Neural cell (in vitro differentiated cells): ENCODE data around the gene SMIM43. TPM values are rescaled to one million over a fixed set of nuclear protein-coding genes. Genes with fewer than 3 reads are reported as not detected.

Experiments
- H2AFZ ChIP-seq: fragments of 200-600, 300-800 bp; sonication (generic), shearing (Covaris generic); 2 replicates; pipeline ENCODE4 v1.6.0; 2014; ENCODE audit warnings: low read depth, mild to moderate bottlenecking, antibody characterized with exemption, low read length, moderate library complexity
- H3F3A ChIP-seq: fragments of 200-600 bp; shearing (Covaris generic); 2 replicates; pipeline ENCODE4 v1.6.1; 2016; ENCODE audit warnings: mild to moderate bottlenecking, moderate library complexity, mixed read lengths, antibody characterized with exemption, low read length; ENCODE audit not compliant: insufficient read depth, poor library complexity, severe bottlenecking
- H3K27ac ChIP-seq: fragments of 200-600, 300-800 bp; sonication (generic), shearing (Covaris generic); 2 replicates; pipeline ENCODE4 v1.5.1; 2014; ENCODE audit warnings: mild to moderate bottlenecking, low read length, moderate library complexity
- H3K27me3 ChIP-seq: fragments of 300-800, 200-600 bp; sonication (generic), shearing (Covaris generic); 2 replicates; pipeline ENCODE4 v1.6.0; 2014; ENCODE audit warnings: mild to moderate bottlenecking, low read depth, low read length, moderate library complexity; ENCODE audit not compliant: insufficient read depth
- H3K36me3 ChIP-seq: fragments of 300-800, 200-600 bp; sonication (generic), shearing (Covaris generic); 2 replicates; pipeline ENCODE4 v1.5.1; 2014; ENCODE audit warnings: mild to moderate bottlenecking, antibody characterized with exemption, low read length, moderate library complexity; ENCODE audit not compliant: insufficient read depth
- H3K4me2 ChIP-seq: fragments of 300-800, 200-600 bp; sonication (generic), shearing (Covaris generic); 2 replicates; pipeline ENCODE4 v1.6.0; 2014; ENCODE audit warnings: mild to moderate bottlenecking, low read length
- H3K4me3 ChIP-seq: fragments of 300-800, 200-600 bp; sonication (generic), shearing (Covaris generic); 2 replicates; pipeline ENCODE4 v1.5.1; 2014; ENCODE audit warnings: mild to moderate bottlenecking, low read length, moderate library complexity
- H3K79me2 ChIP-seq: fragments of 200-600 bp; shearing (Covaris generic); replicated peaks from 2 replicates; pipeline ENCODE4 v1.6.0; 2014; ENCODE audit warnings: mild to moderate bottlenecking, low read length, moderate library complexity; ENCODE audit not compliant: insufficient read depth
- H3K9ac ChIP-seq: fragments of 300-800, 200-600 bp; sonication (generic), shearing (Covaris generic); 2 replicates; pipeline ENCODE4 v1.6.1; 2016; ENCODE audit warnings: mild to moderate bottlenecking, low read length, mixed read lengths
- H3K9me2 ChIP-seq: fragments of 200-600 bp; shearing (Covaris generic); 2 replicates; pipeline ENCODE4 v1.6.1; 2016; ENCODE audit warnings: mild to moderate bottlenecking, low read length, mixed read lengths; ENCODE audit not compliant: insufficient read depth
- H3K9me3 ChIP-seq: fragments of 200-600, 300-800 bp; sonication (generic), shearing (Covaris generic); 2 replicates; pipeline ENCODE4 v1.6.1; 2016; ENCODE audit warnings: mild to moderate bottlenecking, mixed run types, low read length, moderate library complexity, mixed read lengths
- H4K20me1 ChIP-seq: fragments of 200-600 bp; shearing (Covaris generic); 2 replicates; pipeline ENCODE4 v1.6.1; 2016; ENCODE audit warnings: mild to moderate bottlenecking, mixed run types; ENCODE audit not compliant: insufficient read depth
- EP300 ChIP-seq: fragments of 450-650 bp; conservative IDR thresholded peaks from 2 replicates; pipeline ENCODE4 v1.6.1; 2014; ENCODE audit warnings: antibody characterized with exemption, mild to moderate bottlenecking, moderate library complexity; ENCODE audit not compliant: poor library complexity, severe bottlenecking
- EZH2 ChIP-seq: fragments of 200-600, 300-800 bp; shearing (Covaris generic), sonication (generic); IDR thresholded peaks from 2 replicates; pipeline ENCODE4 v1.6.1; 2014; ENCODE audit warnings: antibody characterized with exemption, low read length, borderline replicate concordance, mild to moderate bottlenecking; ENCODE audit not compliant: insufficient read depth, poor library complexity, severe bottlenecking
- MXI1 ChIP-seq: fragments of 450-650 bp; conservative IDR thresholded peaks from 2 replicates; pipeline ENCODE4 v1.6.1; 2014; ENCODE audit warnings: antibody characterized with exemption, mild to moderate bottlenecking; ENCODE audit not compliant: poor library complexity, severe bottlenecking
- POLR2AphosphoS5 ChIP-seq: IDR thresholded peaks from 2 replicates; pipeline ENCODE4 v1.6.1; 2012
- RAD21 ChIP-seq: fragments of 450-650 bp; conservative IDR thresholded peaks from 2 replicates; pipeline ENCODE4 v1.6.1; 2014; ENCODE audit warnings: antibody characterized with exemption, mild to moderate bottlenecking, moderate library complexity
- SMC3 ChIP-seq: fragments of 450-650 bp; conservative IDR thresholded peaks from 2 replicates; pipeline ENCODE4 v1.6.1; 2014; ENCODE audit warnings: antibody characterized with exemption, mild to moderate bottlenecking, moderate library complexity; ENCODE audit not compliant: poor library complexity
- TAF1 ChIP-seq: IDR thresholded peaks from 2 replicates; pipeline ENCODE4 v1.6.1; 2012; ENCODE audit warnings: low read depth
- polyA minus RNA-seq: library from RNA; depleted of rRNA, polyadenylated mRNA; stranded (reverse); fragments of >200 nt; gene quantifications from 2 replicates; pipeline ENCODE4 v1.2.3, GENCODE V29; 2014
- polyA plus RNA-seq: library from polyadenylated mRNA; depleted of rRNA; stranded (reverse); fragments of >200 nt; gene quantifications from 2 replicates; pipeline ENCODE4 v1.2.3, GENCODE V29; 2014
- TF ChIP-seq, protein P1 (sequence below): fragments of 450-650 bp; IDR thresholded peaks from 2 replicates; pipeline ENCODE4 v1.5.1; 2014; ENCODE audit warnings: antibody characterized with exemption, mild to moderate bottlenecking, moderate library complexity; ENCODE audit not compliant: poor library complexity, severe bottlenecking
- TF ChIP-seq, protein P2 (sequence below): IDR thresholded peaks from 2 replicates; pipeline ENCODE4 v1.6.1; 2012; ENCODE audit warnings: borderline replicate concordance

SMIM43 gene
- polyA plus RNA-seq (0.17 TPM in 1 of 2 replicates, not detected in the other), polyA minus RNA-seq (not detected in 2 replicates)

DNA sequence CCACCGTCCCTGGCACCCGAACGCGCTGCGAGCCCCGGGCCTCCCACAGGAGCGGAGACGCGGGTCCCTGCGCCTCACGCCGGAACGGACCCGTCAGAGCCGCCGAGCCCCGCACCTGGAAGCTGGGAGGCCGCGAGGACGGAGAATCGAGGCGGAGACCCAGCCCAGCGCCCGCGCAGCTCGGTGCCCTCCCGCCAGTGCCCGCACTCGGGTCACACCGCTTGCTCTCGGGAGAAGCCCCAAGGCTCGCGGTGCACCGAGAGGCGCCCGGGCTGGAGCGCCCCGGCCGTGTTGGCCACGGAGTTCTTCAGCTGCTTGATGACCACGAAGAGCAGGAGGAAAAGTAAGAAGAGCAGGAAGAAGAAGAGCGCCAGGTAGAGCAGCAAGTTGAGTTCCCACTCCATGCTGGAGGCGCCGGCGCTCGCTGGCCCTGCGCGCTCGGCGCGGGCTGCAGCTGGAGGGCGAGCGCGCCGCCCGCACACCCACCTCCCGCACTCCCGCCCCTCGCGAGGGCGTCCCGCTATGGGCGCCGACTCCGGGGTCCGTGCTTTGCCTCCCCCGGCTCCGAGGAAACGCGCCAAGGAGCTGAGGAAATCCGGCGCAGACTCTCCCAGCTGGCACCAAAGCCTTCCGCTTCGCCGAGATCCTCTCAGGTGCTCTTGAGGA, at the start of gene SMIM43:
Gene SMIM43 (minus strand): TSS at position 463 of the 666 bp plus-strand sequence. CDS start 59 bp downstream, at position 404.
- TF ChIP-seq SMC3, result peak; percentile 16
- peak; percentile 13 for TF ChIP-seq RAD21
- TF ChIP-seq TAF1, result no peak
- TF ChIP-seq, protein P1, sequence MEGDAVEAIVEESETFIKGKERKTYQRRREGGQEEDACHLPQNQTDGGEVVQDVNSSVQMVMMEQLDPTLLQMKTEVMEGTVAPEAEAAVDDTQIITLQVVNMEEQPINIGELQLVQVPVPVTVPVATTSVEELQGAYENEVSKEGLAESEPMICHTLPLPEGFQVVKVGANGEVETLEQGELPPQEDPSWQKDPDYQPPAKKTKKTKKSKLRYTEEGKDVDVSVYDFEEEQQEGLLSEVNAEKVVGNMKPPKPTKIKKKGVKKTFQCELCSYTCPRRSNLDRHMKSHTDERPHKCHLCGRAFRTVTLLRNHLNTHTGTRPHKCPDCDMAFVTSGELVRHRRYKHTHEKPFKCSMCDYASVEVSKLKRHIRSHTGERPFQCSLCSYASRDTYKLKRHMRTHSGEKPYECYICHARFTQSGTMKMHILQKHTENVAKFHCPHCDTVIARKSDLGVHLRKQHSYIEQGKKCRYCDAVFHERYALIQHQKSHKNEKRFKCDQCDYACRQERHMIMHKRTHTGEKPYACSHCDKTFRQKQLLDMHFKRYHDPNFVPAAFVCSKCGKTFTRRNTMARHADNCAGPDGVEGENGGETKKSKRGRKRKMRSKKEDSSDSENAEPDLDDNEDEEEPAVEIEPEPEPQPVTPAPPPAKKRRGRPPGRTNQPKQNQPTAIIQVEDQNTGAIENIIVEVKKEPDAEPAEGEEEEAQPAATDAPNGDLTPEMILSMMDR, result no peak
- TF ChIP-seq MXI1, result peak; percentile 20
- Histone ChIP-seq H3K36me3 (no peaks in the 10 kb centered on the region), H4K20me1 (no peaks in the 10 kb centered on the region), H3K27me3 (peaks cover 44% of the 10 kb centered on the region), H2AFZ (no peak within 1 kb of the TSS), H3K4me2 (peak within 1 kb of the TSS; percentile 21), H3K27ac (no peak within 1 kb of the TSS), H3K9ac (peak within 1 kb of the TSS; percentile 29), H3K4me3 (peak within 1 kb of the TSS; percentile 73), H3F3A (no peaks in the 10 kb centered on the region), H3K79me2 (no peaks in the 10 kb centered on the region), H3K9me2 (no peaks in the 10 kb centered on the region), H3K9me3 (no peaks in the 10 kb centered on the region)

DNA sequence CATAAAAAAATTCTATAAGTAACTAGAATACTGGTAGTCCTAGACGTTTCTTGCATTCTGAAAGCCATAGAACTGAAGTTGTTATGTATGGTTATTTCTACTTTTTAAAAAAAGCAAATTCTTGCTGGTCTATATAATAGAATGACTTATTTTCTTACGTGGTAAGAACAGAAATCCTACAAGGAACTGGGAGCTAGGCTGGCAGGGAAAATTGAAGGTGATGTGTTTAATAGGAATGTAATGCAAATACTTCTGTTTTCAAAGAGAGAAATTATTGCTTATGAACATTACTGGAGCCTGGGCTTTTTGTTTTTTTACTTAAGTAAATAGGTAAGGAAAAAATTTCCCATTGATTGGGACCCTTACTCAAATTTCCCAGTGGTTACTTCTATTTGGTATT, 49.8 kb upstream of the SMIM43 start:
- H4K20me1 ChIP-seq, result no peaks in the 10 kb centered on the region
- no peaks in the 10 kb centered on the region for H3K9me3 ChIP-seq
- H2AFZ ChIP-seq, result no peak overlapping the region
- no peak overlapping the region for H3K27ac ChIP-seq
- H3F3A ChIP-seq, result no peaks in the 10 kb centered on the region
- no peak overlapping the region for H3K4me3 ChIP-seq
- H3K79me2 ChIP-seq, result no peaks in the 10 kb centered on the region
- no peaks in the 10 kb centered on the region for H3K9me2 ChIP-seq
- TF ChIP-seq EP300, result no peak
- H3K4me2 ChIP-seq, result no peak overlapping the region
- H3K27me3 ChIP-seq, result no peaks in the 10 kb centered on the region
- H3K9ac ChIP-seq, result no peak overlapping the region
- H3K36me3 ChIP-seq, result no peaks in the 10 kb centered on the region

DNA sequence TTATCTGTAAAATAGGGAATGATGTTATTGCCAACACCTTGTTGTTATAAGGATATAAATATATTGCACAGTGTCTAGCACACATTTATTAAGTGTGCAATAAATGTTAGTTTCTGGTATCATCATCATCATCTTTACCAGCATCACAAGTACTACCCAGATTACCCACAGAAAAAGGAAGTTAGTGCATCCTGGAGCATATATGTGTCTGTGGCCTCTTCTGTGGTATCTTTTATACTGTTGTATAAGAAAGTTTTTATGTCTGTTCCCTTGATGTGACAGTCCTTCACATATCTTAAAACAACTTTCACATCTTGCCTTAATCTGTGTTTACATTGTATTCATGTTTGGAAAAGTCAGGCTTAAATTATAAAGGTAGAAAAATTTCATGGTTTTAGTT, 46.2 kb upstream of the SMIM43 start:
- H3K36me3 ChIP-seq, result no peaks in the 10 kb centered on the region

More for the DNA sequence above, 46.2 kb upstream of the SMIM43 start:
- Histone ChIP-seq H3K9ac (no peak overlapping the region), H4K20me1 (no peaks in the 10 kb centered on the region), H3K9me2 (no peaks in the 10 kb centered on the region), H3K4me3 (no peak overlapping the region), H3K27ac (no peak overlapping the region), H3K9me3 (no peaks in the 10 kb centered on the region), H2AFZ (no peak overlapping the region), H3K79me2 (no peaks in the 10 kb centered on the region), H3K4me2 (no peak overlapping the region), H3F3A (no peaks in the 10 kb centered on the region), H3K27me3 (no peaks in the 10 kb centered on the region)
- TF ChIP-seq TAF1, result no peak
- TF ChIP-seq MXI1, result no peak
- TF ChIP-seq EZH2, result no peak
- TF ChIP-seq EP300, result no peak
- TF ChIP-seq SMC3, result no peak
- no peak for TF ChIP-seq RAD21
- no peak for TF ChIP-seq POLR2AphosphoS5
- TF ChIP-seq, protein P1, result no peak
- TF ChIP-seq, protein P2, sequence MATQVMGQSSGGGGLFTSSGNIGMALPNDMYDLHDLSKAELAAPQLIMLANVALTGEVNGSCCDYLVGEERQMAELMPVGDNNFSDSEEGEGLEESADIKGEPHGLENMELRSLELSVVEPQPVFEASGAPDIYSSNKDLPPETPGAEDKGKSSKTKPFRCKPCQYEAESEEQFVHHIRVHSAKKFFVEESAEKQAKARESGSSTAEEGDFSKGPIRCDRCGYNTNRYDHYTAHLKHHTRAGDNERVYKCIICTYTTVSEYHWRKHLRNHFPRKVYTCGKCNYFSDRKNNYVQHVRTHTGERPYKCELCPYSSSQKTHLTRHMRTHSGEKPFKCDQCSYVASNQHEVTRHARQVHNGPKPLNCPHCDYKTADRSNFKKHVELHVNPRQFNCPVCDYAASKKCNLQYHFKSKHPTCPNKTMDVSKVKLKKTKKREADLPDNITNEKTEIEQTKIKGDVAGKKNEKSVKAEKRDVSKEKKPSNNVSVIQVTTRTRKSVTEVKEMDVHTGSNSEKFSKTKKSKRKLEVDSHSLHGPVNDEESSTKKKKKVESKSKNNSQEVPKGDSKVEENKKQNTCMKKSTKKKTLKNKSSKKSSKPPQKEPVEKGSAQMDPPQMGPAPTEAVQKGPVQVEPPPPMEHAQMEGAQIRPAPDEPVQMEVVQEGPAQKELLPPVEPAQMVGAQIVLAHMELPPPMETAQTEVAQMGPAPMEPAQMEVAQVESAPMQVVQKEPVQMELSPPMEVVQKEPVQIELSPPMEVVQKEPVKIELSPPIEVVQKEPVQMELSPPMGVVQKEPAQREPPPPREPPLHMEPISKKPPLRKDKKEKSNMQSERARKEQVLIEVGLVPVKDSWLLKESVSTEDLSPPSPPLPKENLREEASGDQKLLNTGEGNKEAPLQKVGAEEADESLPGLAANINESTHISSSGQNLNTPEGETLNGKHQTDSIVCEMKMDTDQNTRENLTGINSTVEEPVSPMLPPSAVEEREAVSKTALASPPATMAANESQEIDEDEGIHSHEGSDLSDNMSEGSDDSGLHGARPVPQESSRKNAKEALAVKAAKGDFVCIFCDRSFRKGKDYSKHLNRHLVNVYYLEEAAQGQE, result no peak
